Caco-2 (cell line): Measurements from ENCODE around the gene OPRD1. TPM values are rescaled to one million over a fixed set of nuclear protein-coding genes. Genes with fewer than 3 reads are reported as not detected.

Source experiments
- BruUV-seq: library from RNA; stranded (reverse); fragments of 400-500 nt; replicated peaks from 2 replicates; lab custom pipeline; 2021; lab: Mats Ljungman, UMichigan
- CTCF ChIA-PET: fragments of 300-600 bp; sonication (Branson Sonifier 250); formaldehyde crosslinking; loops from one replicate; lab custom pipeline; 2022; ENCODE audit warnings: antibody characterized with exemption; lab: Charles Lee
- POLR2A ChIA-PET: fragments of 300-600 bp; sonication (Branson Sonifier 250); formaldehyde crosslinking; loops from one replicate; lab custom pipeline; 2022; ENCODE audit warnings: antibody characterized with exemption; lab: Charles Lee
- DNase-seq, 2 experiments: peaks; one replicate each; pipeline versions ENCODE4 v3.0.0 to v3.0.0-alpha.2; 2020 to 2022
- H3K27me3 ChIP-seq: replicated peaks from 2 replicates; pipeline ENCODE4 v1.6.0; 2011; ENCODE audit warnings: low read length; ENCODE audit not compliant: control insufficient read depth, insufficient read depth
- H3K36me3 ChIP-seq: 2 replicates; pipeline ENCODE4 v1.5.1; 2011; ENCODE audit warnings: low read length; ENCODE audit not compliant: control insufficient read depth, insufficient read depth
- H3K4me1 ChIP-seq: fragments of 250-450 bp; sonication (Bioruptor Pico); 2 replicates; pipeline ENCODE4 v1.5.1; 2020; ENCODE audit warnings: mild to moderate bottlenecking
- H3K4me3 ChIP-seq: 2 replicates; pipeline ENCODE4 v1.5.1; 2011; ENCODE audit warnings: low read depth, mild to moderate bottlenecking, control low read depth, low read length
- H3K9me3 ChIP-seq: fragments of 250-450 bp; sonication (Bioruptor Pico); 2 replicates; pipeline ENCODE4 v1.5.1; 2020; ENCODE audit warnings: mild to moderate bottlenecking, moderate library complexity
- H3K27ac Mint-ChIP-seq: one replicate; pipeline ENCODE4 v1.8.0; 2022; ENCODE audit warnings: mixed read lengths; ENCODE audit not compliant: unreplicated experiment
- H3K27me3 Mint-ChIP-seq: one replicate; pipeline ENCODE4 v1.8.0; 2022; ENCODE audit warnings: mixed read lengths; ENCODE audit not compliant: insufficient read depth, unreplicated experiment
- H3K36me3 Mint-ChIP-seq: one replicate; pipeline ENCODE4 v1.8.0; 2022; ENCODE audit warnings: mild to moderate bottlenecking, mixed read lengths; ENCODE audit not compliant: insufficient read depth, unreplicated experiment
- H3K4me1 Mint-ChIP-seq: one replicate; pipeline ENCODE4 v1.8.0; 2022; ENCODE audit warnings: low read depth, mixed read lengths; ENCODE audit not compliant: unreplicated experiment
- H3K4me3 Mint-ChIP-seq: one replicate; pipeline ENCODE4 v1.8.0; 2022; ENCODE audit warnings: mild to moderate bottlenecking, moderate library complexity, mixed read lengths; ENCODE audit not compliant: unreplicated experiment
- H3K9me3 Mint-ChIP-seq: one replicate; pipeline ENCODE4 v1.8.0; 2022; ENCODE audit warnings: mixed read lengths; ENCODE audit not compliant: unreplicated experiment
- CTCF ChIP-seq, 2 experiments: fragments of 200-600 bp in 1 of 2; IDR thresholded peaks; 1 replicate in 1 of 2; 2 replicates in 1 of 2; pipeline versions ENCODE4 v1.5.1 to v1.8.0; 2011 to 2022; ENCODE audit warnings: antibody characterized with exemption in 1 of 2, control low read depth in 1 of 2, inconsistent platforms in 1 of 2, low read depth in 1 of 2, low read length in 1 of 2, mild to moderate bottlenecking in 1 of 2, moderate library complexity in 1 of 2; ENCODE audit not compliant: insufficient read depth in 1 of 2, severe bottlenecking in 1 of 2, unreplicated experiment in 1 of 2
- intact Hi-C: fragments of 100-400 bp; cut with micrococcal nuclease; formaldehyde crosslinking; loops from one replicate; pipeline ENCODE4 v1.10.0; 2022; ENCODE audit not compliant: unreplicated experiment
- total RNA-seq: library from RNA; stranded (reverse); gene quantifications from 2 replicates; pipeline ENCODE4 v1.2.3, GENCODE V29; 2022

The OPRD1 gene
- total RNA-seq, 1 experiment from 2014 or later: 0.07 TPM

DNA sequence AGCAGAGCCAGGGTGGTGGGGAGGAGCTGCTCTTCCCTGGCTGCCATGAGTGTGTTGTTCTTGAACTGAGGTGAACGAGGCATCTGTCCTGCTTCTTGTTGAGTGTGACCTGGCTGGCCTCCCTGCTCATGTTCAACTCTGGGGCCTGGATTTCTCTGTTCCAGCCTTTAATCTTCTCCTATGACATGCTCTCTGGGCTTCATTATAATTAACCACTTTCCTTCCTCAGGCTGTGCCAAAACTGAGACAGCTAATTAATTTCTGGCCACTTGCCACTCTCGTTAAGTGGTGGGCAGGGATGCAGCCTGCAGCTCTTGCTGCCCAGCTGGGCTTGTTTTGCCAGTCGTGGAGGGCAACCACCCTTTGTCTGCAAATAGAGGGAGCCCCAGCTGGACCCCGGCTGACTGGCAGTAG is 23.3 kb downstream of the OPRD1 start:
- Mint-ChIP-seq H3K9me3 (no peaks in the 10 kb centered on the region), H3K4me1 (no peaks in the 10 kb centered on the region), H3K36me3 (no peaks in the 10 kb centered on the region), H3K27me3 (no peaks in the 10 kb centered on the region), H3K4me3 (no peak overlapping the region), H3K27ac (no peak overlapping the region)
- no peak for DNase-seq
- H3K4me1 ChIP-seq: no peaks in the 10 kb centered on the region
- intact Hi-C loops: no loop called here
- no peak overlapping the region for H3K4me3 ChIP-seq
- CTCF ChIA-PET: no interaction called here
- H3K27me3 ChIP-seq: no peaks in the 10 kb centered on the region
- no TSS peak for BruUV-seq
- H3K9me3 ChIP-seq: no peaks in the 10 kb centered on the region
- no peak for TF ChIP-seq CTCF (IDR thresholded peaks at IDR 0.05; ENCODE audit: insufficient read depth in 1 of 2, low read depth in 1 of 2, low read length in 1 of 2, severe bottlenecking in 1 of 2, unreplicated experiment in 1 of 2)
- POLR2A ChIA-PET: no interaction called here
- H3K36me3 ChIP-seq: no peaks in the 10 kb centered on the region

DNA sequence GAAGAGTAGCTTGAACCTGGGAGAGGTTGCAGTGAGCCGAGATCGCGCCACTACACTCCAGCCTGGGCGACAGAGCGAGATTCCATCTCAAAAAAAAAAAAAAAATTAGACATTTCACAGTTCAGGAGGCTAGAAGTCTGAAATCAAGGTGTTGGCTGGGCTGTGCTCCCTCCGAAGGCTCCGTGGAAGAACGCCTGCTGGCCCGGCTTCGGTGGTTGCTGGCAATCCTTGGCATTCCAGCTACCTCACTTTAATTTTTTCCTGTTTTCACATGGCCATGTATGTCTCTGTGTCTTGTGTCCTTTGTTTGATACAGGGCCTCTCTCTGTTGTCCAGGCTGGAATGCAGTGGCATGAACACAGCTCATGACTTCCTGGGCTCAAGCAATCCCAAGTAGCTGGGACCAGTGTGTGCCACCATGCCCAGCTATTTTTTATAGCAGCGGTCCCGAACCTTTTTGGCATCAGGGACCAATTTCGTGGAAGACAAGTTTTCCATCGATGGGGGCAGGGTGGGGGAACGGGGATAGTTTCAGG is 24.5 kb downstream of the OPRD1 start:
- H3K27me3 Mint-ChIP-seq: no peaks in the 10 kb centered on the region
- Histone ChIP-seq H3K36me3 (no peaks in the 10 kb centered on the region), H3K4me3 (no peak overlapping the region), H3K9me3 (no peaks in the 10 kb centered on the region), H3K27me3 (no peaks in the 10 kb centered on the region), H3K4me1 (no peaks in the 10 kb centered on the region)
- POLR2A ChIA-PET: interaction anchor here (0.6 kb wide), 1 partner anchor 43 kb away, joined by 7 read pairs; no protein-coding TSS in a partner anchor
- BruUV-seq: no TSS peak
- H3K36me3 Mint-ChIP-seq: no peaks in the 10 kb centered on the region
- CTCF ChIA-PET: interaction anchor here (0.5 kb wide), 1 partner anchor 40 kb away, joined by 3 read pairs; no protein-coding TSS in a partner anchor
- no peaks in the 10 kb centered on the region for H3K9me3 Mint-ChIP-seq
- H3K27ac Mint-ChIP-seq: no peak overlapping the region
- TF ChIP-seq CTCF (IDR thresholded peaks at IDR 0.05; ENCODE audit: insufficient read depth in 1 of 2, low read depth in 1 of 2, low read length in 1 of 2, severe bottlenecking in 1 of 2, unreplicated experiment in 1 of 2): no peak
- H3K4me1 Mint-ChIP-seq: no peaks in the 10 kb centered on the region
- intact Hi-C loops: no loop called here
- no peak for DNase-seq
- no peak overlapping the region for H3K4me3 Mint-ChIP-seq

DNA sequence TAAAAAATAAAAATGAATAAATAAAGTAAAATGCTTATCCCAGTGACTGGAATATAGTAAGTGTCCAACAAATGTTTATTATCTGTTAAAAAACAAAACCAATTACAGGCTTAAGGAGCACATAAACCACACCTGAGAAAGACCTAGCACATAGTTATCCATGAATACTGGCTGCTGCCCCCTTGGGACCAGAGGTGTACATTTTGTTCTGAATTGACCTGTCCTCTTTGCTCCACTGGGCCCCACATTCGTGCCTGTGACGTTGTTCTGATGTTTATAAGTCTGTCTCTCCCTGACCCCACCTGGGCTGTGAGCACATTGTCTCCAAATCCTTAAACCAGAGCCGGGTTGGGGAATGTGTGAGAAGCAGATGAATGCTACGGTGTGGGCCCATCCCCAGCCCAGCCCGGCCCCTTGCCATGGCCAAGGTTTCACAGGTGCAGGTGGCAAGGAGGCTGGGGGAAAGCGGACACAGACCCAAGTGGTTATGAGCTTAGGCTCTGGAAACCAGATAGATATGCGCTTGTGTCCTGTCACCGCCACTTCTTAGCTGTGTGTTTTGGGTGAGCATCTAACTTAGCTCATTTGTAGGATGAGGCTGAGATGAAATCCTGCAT is 29.1 kb downstream of the OPRD1 start:
- Histone ChIP-seq H3K4me1 (no peaks in the 10 kb centered on the region), H3K27me3 (no peaks in the 10 kb centered on the region), H3K9me3 (no peaks in the 10 kb centered on the region), H3K4me3 (no peak overlapping the region), H3K36me3 (no peaks in the 10 kb centered on the region)
- no peak for DNase-seq
- no peaks in the 10 kb centered on the region for H3K9me3 Mint-ChIP-seq
- no peaks in the 10 kb centered on the region for H3K36me3 Mint-ChIP-seq
- H3K27me3 Mint-ChIP-seq: no peaks in the 10 kb centered on the region
- H3K4me3 Mint-ChIP-seq: no peak overlapping the region
- ChIA-PET POLR2A (no interaction called here), CTCF (no interaction called here)
- BruUV-seq: no TSS peak
- H3K27ac Mint-ChIP-seq: no peak overlapping the region
- no peak for TF ChIP-seq CTCF (IDR thresholded peaks at IDR 0.05; ENCODE audit: insufficient read depth in 1 of 2, low read depth in 1 of 2, low read length in 1 of 2, severe bottlenecking in 1 of 2, unreplicated experiment in 1 of 2)
- intact Hi-C loops: no loop called here
- H3K4me1 Mint-ChIP-seq: no peaks in the 10 kb centered on the region
